Measurements from ENCODE around the gene NUDT3.

GRCh38 chr6:34389034-34389433 is 3.4 kb downstream of the NUDT3 start:
- TF ChIP-seq CTCF (IDR thresholded peaks at IDR 0.05; ENCODE audit: low read depth, low read length) (no peak), EZH2phosphoT487 (IDR thresholded peaks at IDR 0.05; ENCODE audit: low read depth) (no peak)

All from OCI-LY3 (cell line).